ENCODE results near the gene EIF4G2. TPM values are rescaled to one million over a fixed set of nuclear protein-coding genes. Genes with fewer than 3 reads are reported as not detected.

Gene EIF4G2
- total and polyA plus RNA-seq, 2 experiments from 2014 or later, result 358 to 788 TPM

DNA sequence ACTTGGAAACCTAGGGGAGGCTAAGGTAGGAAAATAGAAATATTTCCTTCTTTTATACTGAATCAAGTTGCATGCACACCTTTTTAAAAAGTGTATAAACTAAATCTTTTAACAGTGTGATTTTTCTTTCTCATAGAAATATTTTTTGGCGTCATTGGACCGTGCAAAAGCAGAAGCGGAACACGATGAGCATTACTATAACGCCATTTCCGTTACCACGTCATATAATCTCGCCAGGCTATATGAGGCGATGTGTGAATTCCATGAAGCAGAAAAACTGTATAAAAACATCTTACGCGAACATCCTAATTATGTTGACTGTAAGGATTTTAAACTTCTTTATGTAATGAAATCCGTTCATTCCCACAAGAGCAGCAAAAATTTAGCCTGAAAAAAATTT is 44.3 kb downstream of the EIF4G2 start:
- H3K36me3 ChIP-seq (ENCODE audit: insufficient read depth), result peaks cover 15% of the 10 kb centered on the region; the same call in 1 of the 2 replicates
- no peaks in the 10 kb centered on the region for H3F3A ChIP-seq (replicated peaks; ENCODE audit: low read depth)
- H3K36me3 Mint-ChIP-seq (ENCODE audit: low read depth), result peaks cover 29% of the 10 kb centered on the region
- H3K4me1 ChIP-seq (ENCODE audit: insufficient read depth), result peaks cover 16% of the 10 kb centered on the region
- H3K27ac ChIP-seq (ENCODE audit: low read depth), result no peak overlapping the region
- H3K27ac Mint-ChIP-seq, result no peak overlapping the region
- H3K4me3 Mint-ChIP-seq, result no peak overlapping the region
- no peaks in the 10 kb centered on the region for H3K9me2 ChIP-seq (ENCODE audit: insufficient read depth)
- no peaks in the 10 kb centered on the region for H3K27me3 Mint-ChIP-seq (ENCODE audit: insufficient read depth, low read depth, poor library complexity)
- DNase-seq (ENCODE audit: low spot score), result no peak
- no peak overlapping the region for H2AFZ ChIP-seq
- peaks cover 20% of the 10 kb centered on the region for H3K4me1 Mint-ChIP-seq
- no peaks in the 10 kb centered on the region for H4K20me1 ChIP-seq (replicated peaks; ENCODE audit: insufficient read depth)
- H3K4me2 ChIP-seq, result no peak overlapping the region
- no peak for ATAC-seq
- TF ChIP-seq CTCF (conservative IDR thresholded peaks at IDR 0.05; ENCODE audit: low read depth in 2 of 2) (no peak), ZNF331 (CRISPR knock-in tag; IDR thresholded peaks at IDR 0.05; ENCODE audit: low read depth) (no peak), EZH2 (IDR thresholded peaks at IDR 0.05; ENCODE audit: low read depth, unreplicated experiment) (no peak), ETS1 (IDR thresholded peaks at IDR 0.05) (no peak), STAT1 (IDR thresholded peaks at IDR 0.05; ENCODE audit: unreplicated experiment) (no peak), POLR2AphosphoS5 (IDR thresholded peaks at IDR 0.05; ENCODE audit: low read depth) (no peak), CREB1 (CRISPR knock-in tag; IDR thresholded peaks at IDR 0.05; ENCODE audit: low read depth) (no peak), EZH2phosphoT487 (IDR thresholded peaks at IDR 0.05; ENCODE audit: unreplicated experiment) (no peak), NANOG (IDR thresholded peaks at IDR 0.05; ENCODE audit: borderline replicate concordance) (no peak), JUNB (IDR thresholded peaks at IDR 0.05; ENCODE audit: unreplicated experiment) (no peak), ZNF114 (CRISPR knock-in tag; IDR thresholded peaks at IDR 0.05) (no peak), ZNF462 (CRISPR knock-in tag; IDR thresholded peaks at IDR 0.05) (no peak)
- TF ChIP-seq, protein P1, sequence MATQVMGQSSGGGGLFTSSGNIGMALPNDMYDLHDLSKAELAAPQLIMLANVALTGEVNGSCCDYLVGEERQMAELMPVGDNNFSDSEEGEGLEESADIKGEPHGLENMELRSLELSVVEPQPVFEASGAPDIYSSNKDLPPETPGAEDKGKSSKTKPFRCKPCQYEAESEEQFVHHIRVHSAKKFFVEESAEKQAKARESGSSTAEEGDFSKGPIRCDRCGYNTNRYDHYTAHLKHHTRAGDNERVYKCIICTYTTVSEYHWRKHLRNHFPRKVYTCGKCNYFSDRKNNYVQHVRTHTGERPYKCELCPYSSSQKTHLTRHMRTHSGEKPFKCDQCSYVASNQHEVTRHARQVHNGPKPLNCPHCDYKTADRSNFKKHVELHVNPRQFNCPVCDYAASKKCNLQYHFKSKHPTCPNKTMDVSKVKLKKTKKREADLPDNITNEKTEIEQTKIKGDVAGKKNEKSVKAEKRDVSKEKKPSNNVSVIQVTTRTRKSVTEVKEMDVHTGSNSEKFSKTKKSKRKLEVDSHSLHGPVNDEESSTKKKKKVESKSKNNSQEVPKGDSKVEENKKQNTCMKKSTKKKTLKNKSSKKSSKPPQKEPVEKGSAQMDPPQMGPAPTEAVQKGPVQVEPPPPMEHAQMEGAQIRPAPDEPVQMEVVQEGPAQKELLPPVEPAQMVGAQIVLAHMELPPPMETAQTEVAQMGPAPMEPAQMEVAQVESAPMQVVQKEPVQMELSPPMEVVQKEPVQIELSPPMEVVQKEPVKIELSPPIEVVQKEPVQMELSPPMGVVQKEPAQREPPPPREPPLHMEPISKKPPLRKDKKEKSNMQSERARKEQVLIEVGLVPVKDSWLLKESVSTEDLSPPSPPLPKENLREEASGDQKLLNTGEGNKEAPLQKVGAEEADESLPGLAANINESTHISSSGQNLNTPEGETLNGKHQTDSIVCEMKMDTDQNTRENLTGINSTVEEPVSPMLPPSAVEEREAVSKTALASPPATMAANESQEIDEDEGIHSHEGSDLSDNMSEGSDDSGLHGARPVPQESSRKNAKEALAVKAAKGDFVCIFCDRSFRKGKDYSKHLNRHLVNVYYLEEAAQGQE (IDR thresholded peaks at IDR 0.05; ENCODE audit: unreplicated experiment), result no peak
- no peaks in the 10 kb centered on the region for H3K9me3 Mint-ChIP-seq
- H3K79me2 ChIP-seq (replicated peaks; ENCODE audit: insufficient read depth), result no peaks in the 10 kb centered on the region
- H3K4me3 ChIP-seq, result no peak overlapping the region
- no peaks in the 10 kb centered on the region for H3K27me3 ChIP-seq (ENCODE audit: insufficient read depth)

All from GM23338 (cell line).